Activated CD4-positive, alpha-beta T cell treated with anti-CD3 and anti-CD28 coated beads, Interleukin-2, amount 10 ng/mL, durations not matched to agents 24 days and 14 days (primary cell): ENCODE results near the gene USP7. TPM values are rescaled to one million over a fixed set of nuclear protein-coding genes. Genes with fewer than 3 reads are reported as not detected.

ENCODE experiments used
- total RNA-seq: library from RNA; stranded (reverse); gene quantifications from 2 replicates; pipeline ENCODE4 v1.2.3, GENCODE V29; 2022

USP7 gene
- total RNA-seq, 1 donor from 2014 or later, result 186 TPM

Other genes starting within 250 kb of the USP7 start
- gene TMEM186, start 166.3 kb downstream of the USP7 start, total RNA-seq, result 19.3 and 20.4 TPM in 2 replicates
- gene PMM2, start 166.1 kb downstream of the USP7 start, total RNA-seq, result 74.1 and 74.9 TPM in 2 replicates
- gene CARHSP1, start 94.9 kb downstream of the USP7 start, total RNA-seq, result 67.7 and 73.3 TPM in 2 replicates
- gene LITAFD, start 81.6 kb downstream of the USP7 start, total RNA-seq, result not detected in 2 replicates
- 53.4 and 54.2 TPM in 2 replicates for gene HAPSTR1, start 127.7 kb upstream of the USP7 start, total RNA-seq